GM08714 (cell line): Measurements from ENCODE around the gene STARD13.

ENCODE experiments used
- H3K4me3 ChIP-seq: fragments of 200-500 bp; sonication (Bioruptor generic); 2 replicates; pipeline ENCODE4 v1.5.1; 2014; ENCODE audit warnings: mild to moderate bottlenecking, low read length, inconsistent platforms
- ZNF274 ChIP-seq: IDR thresholded peaks from 2 replicates; pipeline ENCODE4 v1.6.1; 2012; ENCODE audit warnings: mild to moderate bottlenecking, low read depth, low read length

STARD13 gene

GRCh38 chr13:33218020-33218419 lies 67.5 kb downstream of the STARD13 start:
- TF ChIP-seq ZNF274, result no peak
- H3K4me3 ChIP-seq, result no peak overlapping the region

- TF ChIP-seq ZNF274, result no peak
Measured at GRCh38 chr13:33217256-33217655, 68.3 kb downstream of the STARD13 start.

GRCh38 chr13:33213797-33214196 lies 71.8 kb downstream of the STARD13 start:
- no peak for TF ChIP-seq ZNF274
- H3K4me3 ChIP-seq, result no peak overlapping the region

More at GRCh38 chr13:33217256-33217655, 68.3 kb downstream of the STARD13 start:
- H3K4me3 ChIP-seq, result no peak overlapping the region

- no peak overlapping the region for H3K4me3 ChIP-seq
- no peak for TF ChIP-seq ZNF274
Measured at GRCh38 chr13:33213024-33213768, 72.4 kb downstream of the STARD13 start.

- no peak overlapping the region for H3K4me3 ChIP-seq
- no peak for TF ChIP-seq ZNF274
Measured at GRCh38 chr13:33212396-33212795, 73.2 kb downstream of the STARD13 start.

GRCh38 chr13:33210090-33210489 lies 75.5 kb downstream of the STARD13 start:
- no peak for TF ChIP-seq ZNF274
- no peak overlapping the region for H3K4me3 ChIP-seq

GRCh38 chr13:33208290-33209220 lies 77.0 kb downstream of the STARD13 start:
- TF ChIP-seq ZNF274, result no peak
- H3K4me3 ChIP-seq, result no peak overlapping the region

GRCh38 chr13:33207615-33207961 lies 78.0 kb downstream of the STARD13 start:
- H3K4me3 ChIP-seq, result no peak overlapping the region

GRCh38 chr13:33206945-33207614 lies 78.5 kb downstream of the STARD13 start:
- no peak for TF ChIP-seq ZNF274
- no peak overlapping the region for H3K4me3 ChIP-seq

More at GRCh38 chr13:33207615-33207961, 78.0 kb downstream of the STARD13 start:
- no peak for TF ChIP-seq ZNF274

GRCh38 chr13:33206425-33206824 lies 79.1 kb downstream of the STARD13 start:
- TF ChIP-seq ZNF274, result no peak
- no peak overlapping the region for H3K4me3 ChIP-seq

GRCh38 chr13:33205804-33206221 lies 79.7 kb downstream of the STARD13 start:
- TF ChIP-seq ZNF274, result no peak
- peak overlapping the region; percentile 99 for H3K4me3 ChIP-seq

GRCh38 chr13:33205224-33205623 lies 80.3 kb downstream of the STARD13 start:
- peak overlapping the region; percentile 99; the same call in 1 of the 2 replicates for H3K4me3 ChIP-seq
- no peak for TF ChIP-seq ZNF274

GRCh38 chr13:33204130-33204927 lies 81.2 kb downstream of the STARD13 start:
- peak overlapping the region; percentile 99 for H3K4me3 ChIP-seq
- TF ChIP-seq ZNF274, result no peak

- TF ChIP-seq ZNF274, result no peak
- peak overlapping the region; percentile 35; the same call in 1 of the 2 replicates for H3K4me3 ChIP-seq
Measured at GRCh38 chr13:33202644-33203169, 82.8 kb downstream of the STARD13 start.
